DMS53 treated with DMSO at 0.1 percent for 48 hours (cell line): Measurements from ENCODE around the gene CANX.

ENCODE experiments used
- DNase-seq: peaks from one replicate; lab custom pipeline; 2025; ENCODE audit not compliant: unreplicated experiment; lab: John Stamatoyannopoulos, UW

Gene CANX

GRCh38 chr5:179774442-179774841 lies 75.7 kb downstream of the CANX start:
- DNase-seq, result no peak

GRCh38 chr5:179776411-179776938 lies 77.7 kb downstream of the CANX start:
- no peak for DNase-seq

- DNase-seq, result no peak
Measured at GRCh38 chr5:179777456-179777855, 78.7 kb downstream of the CANX start.

GRCh38 chr5:179777909-179778308 lies 79.1 kb downstream of the CANX start:
- no peak for DNase-seq

GRCh38 chr5:179778591-179778990 lies 79.8 kb downstream of the CANX start:
- DNase-seq, result no peak

GRCh38 chr5:179779826-179780225 lies 81.1 kb downstream of the CANX start:
- DNase-seq, result no peak

GRCh38 chr5:179780362-179780761 lies 81.6 kb downstream of the CANX start:
- no peak for DNase-seq
